PFSK-1 (cell line): ENCODE results near the gene ARMC12.

Source experiments
- FOXP2 ChIP-seq: optimal IDR thresholded peaks from 2 replicates; pipeline ENCODE3; 2011; ENCODE audit warnings: borderline replicate concordance, control low read depth, inconsistent platforms; ENCODE audit not compliant: insufficient read depth; ENCODE audit errors: extremely low read length, extremely low read depth
- POLR2AphosphoS5 ChIP-seq: IDR thresholded peaks from 2 replicates; pipeline ENCODE4 v1.6.1; 2012; ENCODE audit warnings: low read depth, mild to moderate bottlenecking, control low read depth, low read length, moderate library complexity
- REST ChIP-seq, 2 experiments: IDR thresholded peaks; 2 replicates each; pipeline versions ENCODE4 v1.6.1 to v1.8.0; 2011 to 2012; ENCODE audit warnings: low read depth in 2 of 2, low read length in 2 of 2, control low read depth in 1 of 2, inconsistent platforms in 1 of 2, mild to moderate bottlenecking in 1 of 2, moderate library complexity in 1 of 2; ENCODE audit not compliant: insufficient read depth in 1 of 2
- SIN3A ChIP-seq: IDR thresholded peaks from 2 replicates; pipeline ENCODE4 v1.6.1; 2012; ENCODE audit warnings: mild to moderate bottlenecking, low read length, moderate library complexity, borderline replicate concordance; ENCODE audit not compliant: insufficient read depth
- TAF1 ChIP-seq: IDR thresholded peaks from 2 replicates; pipeline ENCODE4 v1.6.1; 2012; ENCODE audit warnings: low read length, control low read depth, borderline replicate concordance; ENCODE audit not compliant: insufficient read depth

GRCh38 chr6:35747877-35748276, 11.0 kb downstream of the ARMC12 start:
- no peak for TF ChIP-seq REST (IDR thresholded peaks at IDR 0.05; ENCODE audit: insufficient read depth in 1 of 2, low read depth in 2 of 2, low read length in 2 of 2)
- no peak for TF ChIP-seq POLR2AphosphoS5
- TF ChIP-seq SIN3A = no peak
- no peak for TF ChIP-seq TAF1
- no peak for TF ChIP-seq FOXP2
